Mesendoderm (in vitro differentiated cells): ENCODE results near the gene PIP5K1B.

ENCODE experiments used
- DNase-seq: peaks from one replicate; pipeline ENCODE4 v3.0.0; 2013
- H2AK5ac ChIP-seq: 2 replicates; pipeline ENCODE4 v1.6.1; 2013; ENCODE audit warnings: low read length, inconsistent platforms
- H2BK120ac ChIP-seq: 2 replicates; pipeline ENCODE4 v1.6.1; 2013; ENCODE audit warnings: low read depth, mild to moderate bottlenecking, low read length, moderate library complexity, mixed read lengths
- H2BK15ac ChIP-seq: replicated peaks from 2 replicates; pipeline ENCODE4 v1.6.1; 2013; ENCODE audit warnings: low read depth, mild to moderate bottlenecking, moderate library complexity
- H2BK5ac ChIP-seq: 2 replicates; pipeline ENCODE4 v1.6.1; 2013; ENCODE audit warnings: low read length, inconsistent platforms
- H3K18ac ChIP-seq: 2 replicates; pipeline ENCODE4 v1.6.1; 2013; ENCODE audit warnings: mild to moderate bottlenecking, low read length, mixed read lengths
- H3K23ac ChIP-seq: one replicate; pipeline ENCODE4 v1.6.1; 2013; ENCODE audit warnings: low read length
- H3K27ac ChIP-seq: 2 replicates; pipeline ENCODE4 v1.5.1; 2013; ENCODE audit warnings: low read depth, mild to moderate bottlenecking, inconsistent platforms, low read length, moderate library complexity
- H3K27me3 ChIP-seq: 2 replicates; pipeline ENCODE4 v1.6.1; 2013; ENCODE audit warnings: low read length, control low read depth, mild to moderate bottlenecking, inconsistent platforms; ENCODE audit not compliant: insufficient read depth, poor library complexity
- H3K36me3 ChIP-seq: 2 replicates; pipeline ENCODE4 v1.6.1; 2013; ENCODE audit warnings: low read length, inconsistent platforms; ENCODE audit not compliant: control insufficient read depth, insufficient read depth
- H3K4ac ChIP-seq: one replicate; pipeline ENCODE4 v1.6.1; 2013; ENCODE audit warnings: low read depth, mild to moderate bottlenecking, low read length, moderate library complexity
- H3K4me1 ChIP-seq: 2 replicates; pipeline ENCODE4 v1.6.1; 2013; ENCODE audit warnings: low read depth, low read length, inconsistent platforms; ENCODE audit not compliant: control insufficient read depth
- H3K4me2 ChIP-seq: 2 replicates; pipeline ENCODE4 v1.6.1; 2013; ENCODE audit warnings: low read length
- H3K4me3 ChIP-seq: 2 replicates; pipeline ENCODE4 v1.5.1; 2013; ENCODE audit warnings: mild to moderate bottlenecking, low read length
- H3K56ac ChIP-seq: one replicate; pipeline ENCODE4 v1.6.1; 2013; ENCODE audit warnings: low read length
- H3K79me1 ChIP-seq: 2 replicates; pipeline ENCODE4 v1.6.1; 2013; ENCODE audit warnings: low read length, inconsistent platforms
- H3K79me2 ChIP-seq: 2 replicates; pipeline ENCODE4 v1.6.1; 2013; ENCODE audit warnings: mild to moderate bottlenecking, low read length; ENCODE audit not compliant: control insufficient read depth, insufficient read depth
- H3K9ac ChIP-seq: 2 replicates; pipeline ENCODE4 v1.6.1; 2013; ENCODE audit warnings: low read length, inconsistent platforms
- H4K5ac ChIP-seq: one replicate; pipeline ENCODE4 v1.6.1; 2013; ENCODE audit warnings: low read length
- H4K8ac ChIP-seq: one replicate; pipeline ENCODE4 v1.6.1; 2013; ENCODE audit warnings: low read depth, mild to moderate bottlenecking, control low read depth, low read length, moderate library complexity
- WGBS: extraction: QIAGEN DNeasy Blood & Tissue Kit; methylation state at CpG from one replicate; pipeline ENCODE4 v1.1.7; 2013; ENCODE audit warnings: low lambda C conversion rate, missing lambda C conversion rate; ENCODE audit not compliant: insufficient coverage; ENCODE audit errors: extremely low coverage; 5-methylcytosine and 5-hydroxymethylcytosine counted together

PIP5K1B gene

DNA sequence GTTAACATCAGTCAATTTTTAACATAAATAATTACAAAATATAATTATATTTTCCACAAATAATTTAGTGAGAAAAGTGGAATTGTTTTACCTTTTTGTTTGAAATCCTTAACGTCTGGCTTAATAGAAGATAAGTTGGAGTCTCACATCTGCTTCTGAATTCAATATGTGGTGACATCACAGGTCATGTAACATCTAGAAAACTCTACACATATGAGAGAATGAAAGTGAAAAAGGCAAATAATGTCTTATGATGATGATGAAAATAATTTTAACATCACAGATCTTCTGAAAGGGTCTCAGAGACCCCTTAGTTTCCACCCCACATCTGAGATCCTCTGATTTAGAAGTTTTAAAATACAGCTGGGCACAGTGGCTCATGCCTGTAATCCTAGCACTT, 227.4 kb downstream of the PIP5K1B start:
- Histone ChIP-seq H4K8ac (no peak overlapping the region), H3K36me3 (no peaks in the 10 kb centered on the region), H3K27me3 (no peaks in the 10 kb centered on the region), H3K4me3 (no peak overlapping the region), H3K4me2 (no peak overlapping the region), H4K5ac (no peak overlapping the region), H2BK120ac (no peak overlapping the region), H2AK5ac (no peak overlapping the region), H3K9ac (no peak overlapping the region), H3K4ac (no peak overlapping the region), H3K79me2 (no peaks in the 10 kb centered on the region), H3K56ac (no peak overlapping the region), H3K79me1 (no peaks in the 10 kb centered on the region), H3K27ac (no peak overlapping the region), H2BK15ac (no peak overlapping the region), H3K4me1 (no peaks in the 10 kb centered on the region), H3K23ac (no peak overlapping the region), H3K18ac (no peak overlapping the region), H2BK5ac (no peak overlapping the region)
- WGBS, result no CpG with 5 or more reads among the region's 1 CpG
- no peak for DNase-seq

DNA sequence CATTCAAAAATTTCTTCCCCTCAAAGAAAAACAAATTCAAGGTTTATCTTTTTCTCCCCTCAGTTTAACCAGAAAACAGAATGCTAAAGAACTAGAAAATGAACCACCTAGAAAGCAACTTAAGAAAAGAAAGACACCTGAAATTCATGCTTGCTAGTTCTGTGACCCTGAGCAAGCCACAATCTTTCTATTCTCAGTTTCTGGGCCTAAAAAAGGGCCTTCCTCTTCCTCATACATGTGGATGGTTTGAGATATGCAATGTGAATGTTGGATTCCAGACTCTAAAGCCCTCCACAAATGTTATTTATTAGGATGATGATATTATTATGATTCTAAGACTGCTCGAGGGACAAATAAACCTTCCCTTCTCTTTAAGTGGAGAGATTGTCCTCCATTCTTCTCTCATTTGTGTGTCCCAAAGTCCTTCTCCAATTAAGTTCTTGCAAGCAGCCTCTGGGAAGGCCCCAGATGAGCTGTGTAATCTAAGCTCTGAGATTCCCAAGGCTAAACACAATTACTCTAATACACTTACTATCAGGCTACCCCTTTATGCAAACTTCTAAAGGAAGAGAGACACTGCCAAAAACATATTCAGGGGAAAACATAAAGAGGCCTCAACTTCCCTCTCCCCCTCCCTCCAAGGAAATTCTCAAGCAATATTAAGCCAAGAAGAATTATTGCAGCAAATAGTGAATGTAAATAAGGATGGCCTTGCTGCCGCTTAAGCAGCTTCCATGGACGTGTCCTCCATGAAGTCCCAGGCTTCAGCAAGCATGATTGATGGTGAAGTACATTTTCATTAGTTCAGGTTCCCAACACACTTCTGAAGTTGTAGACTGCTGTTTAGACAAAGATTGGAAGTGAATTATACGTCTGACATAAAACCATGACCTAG, 228.6 kb downstream of the PIP5K1B start:
- no peak overlapping the region for H3K4me3 ChIP-seq
- H3K9ac ChIP-seq, result no peak overlapping the region
- DNase-seq, result no peak
- H2BK120ac ChIP-seq, result no peak overlapping the region
- H3K4me1 ChIP-seq, result no peaks in the 10 kb centered on the region
- H3K18ac ChIP-seq, result no peak overlapping the region
- H2BK15ac ChIP-seq, result no peak overlapping the region
- no peak overlapping the region for H2BK5ac ChIP-seq
- no peaks in the 10 kb centered on the region for H3K79me2 ChIP-seq
- H3K27me3 ChIP-seq, result no peaks in the 10 kb centered on the region
- no peak overlapping the region for H3K4me2 ChIP-seq
- no peak overlapping the region for H3K23ac ChIP-seq
- H3K36me3 ChIP-seq, result no peaks in the 10 kb centered on the region
- WGBS, result no CpG with 5 or more reads among the region's 4 CpGs
- no peak overlapping the region for H3K56ac ChIP-seq
- no peak overlapping the region for H3K27ac ChIP-seq
- H3K79me1 ChIP-seq, result no peaks in the 10 kb centered on the region
- no peak overlapping the region for H4K8ac ChIP-seq
- no peak overlapping the region for H3K4ac ChIP-seq
- H4K5ac ChIP-seq, result no peak overlapping the region
- H2AK5ac ChIP-seq, result no peak overlapping the region

DNA sequence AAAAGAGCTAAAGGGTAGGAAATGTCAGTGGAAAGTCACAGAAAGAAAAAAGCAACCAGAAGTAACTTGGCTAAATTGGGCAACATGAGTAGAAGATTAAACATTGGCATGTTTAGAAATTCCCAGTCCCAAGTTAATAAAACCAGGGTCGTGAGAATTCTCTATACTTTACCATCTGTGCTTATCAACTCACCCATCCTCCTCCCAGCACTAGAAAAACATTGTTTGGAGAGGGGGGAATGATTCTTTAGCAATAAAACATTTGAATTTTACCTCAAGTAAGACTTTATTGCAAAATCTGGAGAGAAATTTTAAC, 229.2 kb downstream of the PIP5K1B start:
- no peak overlapping the region for H3K56ac ChIP-seq

DNA sequence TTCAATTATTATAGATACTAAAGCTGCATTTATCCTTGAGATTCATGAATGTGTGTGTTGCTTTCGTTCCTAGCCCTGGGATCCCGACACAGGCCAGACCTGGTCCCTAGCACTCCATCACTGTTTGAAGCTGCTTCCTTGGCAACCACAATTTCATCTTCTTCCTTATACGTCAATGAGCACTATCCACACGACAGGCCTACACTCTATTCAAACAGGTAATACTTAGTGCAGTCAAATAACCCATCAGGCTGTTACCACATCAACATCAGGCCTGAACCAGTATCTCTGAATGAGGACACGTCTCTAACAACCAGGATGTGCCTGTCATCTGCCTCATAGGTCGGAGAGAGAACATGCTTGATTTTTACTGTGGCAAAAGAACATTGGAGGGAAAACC, 235.5 kb downstream of the PIP5K1B start:
- Histone ChIP-seq H3K4me2 (no peak overlapping the region), H2BK120ac (no peak overlapping the region), H3K23ac (no peak overlapping the region), H3K27me3 (no peaks in the 10 kb centered on the region), H2BK15ac (no peak overlapping the region), H2AK5ac (no peak overlapping the region), H3K18ac (no peak overlapping the region), H3K79me2 (no peaks in the 10 kb centered on the region), H3K27ac (no peak overlapping the region), H3K56ac (no peak overlapping the region), H4K8ac (no peak overlapping the region), H3K79me1 (no peaks in the 10 kb centered on the region), H3K9ac (no peak overlapping the region), H3K4me3 (no peak overlapping the region), H4K5ac (no peak overlapping the region), H3K4ac (no peak overlapping the region), H3K36me3 (no peaks in the 10 kb centered on the region), H2BK5ac (no peak overlapping the region), H3K4me1 (no peaks in the 10 kb centered on the region)
- DNase-seq, result no peak
- WGBS, result no CpG with 5 or more reads among the region's 6 CpGs

More for the DNA sequence above, 229.2 kb downstream of the PIP5K1B start:
- no peak for DNase-seq
- H2BK5ac ChIP-seq, result no peak overlapping the region
- H2BK15ac ChIP-seq, result no peak overlapping the region
- no peaks in the 10 kb centered on the region for H3K79me2 ChIP-seq
- no peak overlapping the region for H3K4ac ChIP-seq
- no peaks in the 10 kb centered on the region for H3K4me1 ChIP-seq
- H3K27ac ChIP-seq, result no peak overlapping the region
- H3K9ac ChIP-seq, result no peak overlapping the region
- H4K8ac ChIP-seq, result no peak overlapping the region
- H3K36me3 ChIP-seq, result no peaks in the 10 kb centered on the region
- WGBS, result no CpG with 5 or more reads among the region's 1 CpG
- no peaks in the 10 kb centered on the region for H3K27me3 ChIP-seq
- no peak overlapping the region for H3K23ac ChIP-seq
- H2BK120ac ChIP-seq, result no peak overlapping the region
- H3K18ac ChIP-seq, result no peak overlapping the region
- no peaks in the 10 kb centered on the region for H3K79me1 ChIP-seq
- H3K4me2 ChIP-seq, result no peak overlapping the region
- H2AK5ac ChIP-seq, result no peak overlapping the region
- H3K4me3 ChIP-seq, result no peak overlapping the region
- H4K5ac ChIP-seq, result no peak overlapping the region

DNA sequence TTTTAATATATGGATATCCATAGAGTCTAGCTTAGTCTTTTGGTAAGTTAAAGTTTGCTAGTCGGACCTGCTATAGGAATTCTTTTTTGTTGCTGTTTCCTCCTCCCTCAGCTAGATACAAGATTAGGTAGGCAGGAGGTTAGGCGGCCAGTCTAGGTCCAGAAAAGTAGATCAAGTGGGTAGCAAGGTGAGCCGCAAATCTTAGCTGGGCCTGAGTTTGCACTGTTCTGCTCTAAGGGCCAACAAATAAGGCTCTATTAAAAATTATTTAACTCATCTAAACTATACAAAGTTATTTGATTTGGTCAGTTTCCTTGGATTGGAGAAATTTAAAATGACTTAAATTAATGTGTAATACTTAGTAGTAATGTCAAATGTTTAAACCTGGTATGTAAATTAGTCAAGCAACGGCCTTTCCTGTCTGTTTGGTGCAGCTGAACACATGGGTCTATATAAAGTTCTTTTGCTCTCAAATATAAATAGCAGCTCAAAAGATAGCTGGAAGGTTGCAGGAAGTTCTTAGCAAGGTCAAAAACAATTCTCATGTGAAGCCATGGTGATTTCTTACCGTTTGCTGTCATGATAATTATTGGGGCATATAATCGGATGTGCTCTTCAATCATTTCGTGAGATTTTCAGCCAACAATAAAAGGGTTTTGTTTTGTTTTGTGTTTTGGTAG, 236.9 kb downstream of the PIP5K1B start:
- H2BK5ac ChIP-seq, result no peak overlapping the region
- WGBS, result no CpG with 5 or more reads among the region's 7 CpGs
- H3K56ac ChIP-seq, result no peak overlapping the region
- no peaks in the 10 kb centered on the region for H3K79me2 ChIP-seq
- H3K4me1 ChIP-seq, result no peaks in the 10 kb centered on the region
- no peak overlapping the region for H2BK120ac ChIP-seq
- no peak overlapping the region for H3K23ac ChIP-seq
- no peaks in the 10 kb centered on the region for H3K27me3 ChIP-seq
- no peak overlapping the region for H3K27ac ChIP-seq
- H2BK15ac ChIP-seq, result no peak overlapping the region
- H3K18ac ChIP-seq, result no peak overlapping the region
- H3K36me3 ChIP-seq, result no peaks in the 10 kb centered on the region
- H4K8ac ChIP-seq, result no peak overlapping the region
- H3K9ac ChIP-seq, result no peak overlapping the region
- DNase-seq, result no peak
- H3K4me3 ChIP-seq, result no peak overlapping the region
- no peak overlapping the region for H2AK5ac ChIP-seq
- no peak overlapping the region for H3K4ac ChIP-seq
- no peak overlapping the region for H4K5ac ChIP-seq
- H3K4me2 ChIP-seq, result no peak overlapping the region
- no peaks in the 10 kb centered on the region for H3K79me1 ChIP-seq
